Left ventricle myocardium inferior (tissue), 1 donor: ENCODE measurements around the gene EBLN2. TPM values are rescaled to one million over a fixed set of nuclear protein-coding genes. Genes with fewer than 3 reads are reported as not detected.

Experiments
- DNase-seq: peaks from one replicate; pipeline ENCODE4 v3.0.0-alpha.2; 2020
- H3K27ac ChIP-seq: fragments of 200-600 bp; replicated peaks from 2 replicates; pipeline ENCODE4 v1.8.0; 2021
- H3K27me3 ChIP-seq: fragments of 200-600 bp; 2 replicates; pipeline ENCODE4 v1.8.0; 2021; ENCODE audit warnings: low read depth
- H3K36me3 ChIP-seq: fragments of 200-600 bp; 2 replicates; pipeline ENCODE4 v1.8.0; 2021
- H3K4me1 ChIP-seq: fragments of 200-600 bp; 2 replicates; pipeline ENCODE4 v1.8.0; 2021
- H3K4me3 ChIP-seq: fragments of 200-600 bp; 2 replicates; pipeline ENCODE4 v1.8.0; 2021; ENCODE audit warnings: mild to moderate bottlenecking, moderate library complexity
- H3K9me3 ChIP-seq: fragments of 200-600 bp; replicated peaks from 2 replicates; pipeline ENCODE4 v1.8.0; 2021
- CTCF ChIP-seq: fragments of 200-600 bp; IDR thresholded peaks from 2 replicates; pipeline ENCODE4 v1.8.0; 2021; ENCODE audit warnings: antibody characterized with exemption, mild to moderate bottlenecking, borderline replicate concordance
- intact Hi-C: fragments of 100-400 bp; cut with micrococcal nuclease; formaldehyde crosslinking; loops from one replicate; pipeline ENCODE4 v1.11.0; 2022
- total RNA-seq: library from RNA; stranded (reverse); fragmentation: NEBNext Ultra II Directional; extraction: Animal tissue kit (Norgen Biotek cat#: 25700); gene quantifications from one replicate; pipeline ENCODE4 v1.2.1, GENCODE V29; 2021
- donor health status: DM: no; HTN: yes; CAD: no; lungs with severe emphysema.

The EBLN2 gene
- total RNA-seq, 1 donor from 2014 or later = 0.99 TPM

GRCh38 chr3:73094129-73094528 lies 32.7 kb downstream of the EBLN2 start:
- Histone ChIP-seq H3K27ac (no peak overlapping the region), H3K9me3 (peaks cover 5% of the 10 kb centered on the region), H3K4me3 (no peak overlapping the region), H3K36me3 (no peaks in the 10 kb centered on the region), H3K4me1 (peaks cover 7% of the 10 kb centered on the region), H3K27me3 (no peaks in the 10 kb centered on the region)
- DNase-seq = no peak
- TF ChIP-seq CTCF = no peak
- intact Hi-C loops = no loop called here

- Histone ChIP-seq H3K27ac (no peak overlapping the region), H3K36me3 (no peaks in the 10 kb centered on the region), H3K27me3 (no peaks in the 10 kb centered on the region), H3K9me3 (peaks cover 5% of the 10 kb centered on the region), H3K4me3 (no peak overlapping the region), H3K4me1 (peaks cover 10% of the 10 kb centered on the region)
- DNase-seq = peak; percentile 37
- no peak for TF ChIP-seq CTCF
- intact Hi-C loops = no loop called here
Measured at GRCh38 chr3:73094951-73095350, 33.5 kb downstream of the EBLN2 start.

GRCh38 chr3:73096169-73096568 lies 34.7 kb downstream of the EBLN2 start:
- Histone ChIP-seq H3K4me3 (no peak overlapping the region), H3K27ac (no peak overlapping the region), H3K9me3 (peaks cover 5% of the 10 kb centered on the region), H3K4me1 (peaks cover 15% of the 10 kb centered on the region), H3K36me3 (no peaks in the 10 kb centered on the region), H3K27me3 (no peaks in the 10 kb centered on the region)
- no peak for TF ChIP-seq CTCF
- intact Hi-C loops = no loop called here
- DNase-seq = no peak

- no peak for DNase-seq
- no peaks in the 10 kb centered on the region for H3K36me3 ChIP-seq
- peaks cover 18% of the 10 kb centered on the region for H3K4me1 ChIP-seq
- no peak for TF ChIP-seq CTCF
- H3K27ac ChIP-seq = no peak overlapping the region
- intact Hi-C loops = no loop called here
- no peak overlapping the region for H3K4me3 ChIP-seq
- H3K9me3 ChIP-seq = peaks cover 5% of the 10 kb centered on the region
- no peaks in the 10 kb centered on the region for H3K27me3 ChIP-seq
Measured at GRCh38 chr3:73098026-73098425, 36.6 kb downstream of the EBLN2 start.

GRCh38 chr3:73098873-73099272 lies 37.4 kb downstream of the EBLN2 start:
- no peak for TF ChIP-seq CTCF
- no peaks in the 10 kb centered on the region for H3K36me3 ChIP-seq
- H3K27ac ChIP-seq = no peak overlapping the region
- no peak overlapping the region for H3K4me3 ChIP-seq
- intact Hi-C loops = no loop called here
- H3K4me1 ChIP-seq = peaks cover 18% of the 10 kb centered on the region
- DNase-seq = no peak
- H3K27me3 ChIP-seq = no peaks in the 10 kb centered on the region
- peaks cover 5% of the 10 kb centered on the region for H3K9me3 ChIP-seq
